Left forelimb (tissue), 1 donor: Measurements from ENCODE around the gene TRANK1.

Experiments
- DNase-seq: peaks from one replicate; pipeline ENCODE4 v3.0.0-alpha.2; 2018; ENCODE audit warnings: low spot score

The TRANK1 gene

GRCh38 chr3:36843065-36844051, 101.5 kb downstream of the TRANK1 start:
- DNase-seq = no peak

GRCh38 chr3:36842275-36842674, 102.6 kb downstream of the TRANK1 start:
- DNase-seq = no peak

GRCh38 chr3:36840453-36840921, 104.4 kb downstream of the TRANK1 start:
- DNase-seq = no peak

GRCh38 chr3:36837089-36837488, 107.8 kb downstream of the TRANK1 start:
- DNase-seq = no peak

- no peak for DNase-seq
Observed at GRCh38 chr3:36833160-36833814, 111.6 kb downstream of the TRANK1 start.

- no peak for DNase-seq
Observed at GRCh38 chr3:36832406-36832805, 112.4 kb downstream of the TRANK1 start.

GRCh38 chr3:36827133-36827532, 117.7 kb downstream of the TRANK1 start:
- DNase-seq = no peak

- no peak for DNase-seq
Observed at GRCh38 chr3:36826240-36826639, 118.6 kb downstream of the TRANK1 start.

- DNase-seq = no peak
Observed at GRCh38 chr3:36824443-36824842, 120.4 kb downstream of the TRANK1 start.

GRCh38 chr3:36823806-36824205, 121.0 kb downstream of the TRANK1 start:
- DNase-seq = no peak

- DNase-seq = no peak
Observed at GRCh38 chr3:36820083-36820482, 124.8 kb downstream of the TRANK1 start.

- no peak for DNase-seq
Observed at GRCh38 chr3:36817806-36818533, 126.9 kb downstream of the TRANK1 start.

GRCh38 chr3:36815375-36815774, 129.5 kb downstream of the TRANK1 start:
- DNase-seq = no peak

- DNase-seq = peak; percentile 33
Observed at GRCh38 chr3:36814776-36815175, 130.1 kb downstream of the TRANK1 start.

GRCh38 chr3:36814066-36814717, 130.7 kb downstream of the TRANK1 start:
- DNase-seq = peak; percentile 33

GRCh38 chr3:36813305-36813704, 131.5 kb downstream of the TRANK1 start:
- DNase-seq = no peak

GRCh38 chr3:36812240-36812639, 132.6 kb downstream of the TRANK1 start:
- DNase-seq = no peak

GRCh38 chr3:36811768-36812167, 133.1 kb downstream of the TRANK1 start:
- no peak for DNase-seq

GRCh38 chr3:36804295-36805055, 140.4 kb downstream of the TRANK1 start:
- no peak for DNase-seq

- DNase-seq = no peak
Observed at GRCh38 chr3:36803091-36803791, 141.6 kb downstream of the TRANK1 start.
